B cell (primary cell): Measurements from ENCODE around the gene MYH15. TPM values are rescaled to one million over a fixed set of nuclear protein-coding genes. Genes with fewer than 3 reads are reported as not detected.

Experiments used
- ATAC-seq: fragments of 200-7000 bp; cut with Tn5 transposase; one replicate; pipeline ENCODE4 v1.10.0; 2021; ENCODE audit warnings: low read depth, mild to moderate bottlenecking, moderate number of reproducible peaks, moderate library complexity
- CTCF ChIA-PET: fragments of 350-600 bp; sonication (Branson Sonifier 250); formaldehyde crosslinking; loops from one replicate; lab custom pipeline; 2021; ENCODE audit warnings: antibody characterized with exemption, inconsistent platforms; lab: Charles Lee
- POLR2A ChIA-PET: fragments of 350-600 bp; sonication (Branson Sonifier 250); formaldehyde crosslinking; loops from one replicate; lab custom pipeline; 2021; ENCODE audit warnings: antibody characterized with exemption; lab: Charles Lee
- DNase-seq: peaks from one replicate; pipeline ENCODE4 v3.0.0; 2013
- H2AFZ ChIP-seq: 2 replicates; pipeline ENCODE4 v1.6.1; 2012; ENCODE audit warnings: mild to moderate bottlenecking, low read depth, low read length; ENCODE audit not compliant: insufficient read depth, poor library complexity, severe bottlenecking
- H3K27ac ChIP-seq, 2 donors: 1 replicate in 1 of 2; 2 replicates in 1 of 2; pipeline ENCODE4 v1.5.1; 2012 to 2013; ENCODE audit warnings: low read length in 2 of 2, mild to moderate bottlenecking in 2 of 2, moderate library complexity in 1 of 2
- H3K27me3 ChIP-seq, 4 experiments: fragments of 200-600 bp in 1 of 4; sonication (generic) in 1 of 4; replicated peaks in 1 of 4; 1 replicate in 2 of 4; 2 replicates in 2 of 4; pipeline versions ENCODE4 v1.6.1 to v1.7.0; 2013 to 2016; ENCODE audit warnings: low read length in 3 of 4, mild to moderate bottlenecking in 2 of 4, mixed read lengths in 1 of 4, moderate library complexity in 1 of 4; ENCODE audit not compliant: insufficient read depth in 4 of 4, control insufficient read depth in 3 of 4; ENCODE audit errors: control extremely low read depth in 1 of 4
- H3K36me3 ChIP-seq, 2 experiments: replicated peaks in 1 of 2; 1 replicate in 1 of 2; 2 replicates in 1 of 2; pipeline versions ENCODE4 v1.6.1 to v1.7.1; 2013; ENCODE audit warnings: low read length in 1 of 2; ENCODE audit not compliant: insufficient read depth in 2 of 2, control insufficient read depth in 1 of 2; ENCODE audit errors: control extremely low read depth in 1 of 2, extremely low read depth in 1 of 2
- H3K4me1 ChIP-seq, 2 donors: fragments of 200-600 bp in 1 of 2; sonication (generic) in 1 of 2; 1 replicate in 1 of 2; 2 replicates in 1 of 2; pipeline versions ENCODE4 v1.5.1 to v1.6.1; 2013 to 2017; ENCODE audit warnings: low read length in 2 of 2; ENCODE audit not compliant: control insufficient read depth in 2 of 2, insufficient read depth in 2 of 2
- H3K4me2 ChIP-seq: replicated peaks from 2 replicates; pipeline ENCODE3; 2012; ENCODE audit warnings: mild to moderate bottlenecking, low read depth, low read length; ENCODE audit not compliant: poor library complexity, severe bottlenecking
- H3K4me3 ChIP-seq, 5 experiments: fragments of 200-600 bp in 1 of 5; sonication (generic) in 1 of 5; 1 replicate in 3 of 5; 2 replicates in 2 of 5; pipeline versions ENCODE4 v1.5.1 to v1.7.0; 2011 to 2016; ENCODE audit warnings: low read length in 4 of 5, mild to moderate bottlenecking in 4 of 5, low read depth in 2 of 5, control low read depth in 1 of 5, moderate library complexity in 1 of 5; ENCODE audit not compliant: insufficient read depth in 1 of 5; ENCODE audit errors: control extremely low read depth in 1 of 5, extremely low read depth in 1 of 5
- H3K79me2 ChIP-seq: fragments of 200-600 bp; sonication (generic); one replicate; pipeline ENCODE4 v1.6.0; 2016; ENCODE audit warnings: low read length; ENCODE audit not compliant: control insufficient read depth, insufficient read depth
- H3K9ac ChIP-seq: fragments of 200-600 bp; sonication (generic); 2 replicates; pipeline ENCODE4 v1.6.1; 2017; ENCODE audit warnings: mild to moderate bottlenecking, low read length, moderate library complexity
- H3K9me3 ChIP-seq, 3 donors: one replicate each; pipeline versions ENCODE4 v1.6.1 to v1.7.1; 2013; ENCODE audit warnings: low read length in 2 of 3; ENCODE audit not compliant: control insufficient read depth in 2 of 3, insufficient read depth in 1 of 3; ENCODE audit errors: control extremely low read depth in 1 of 3
- H4K20me1 ChIP-seq: 2 replicates; pipeline ENCODE4 v1.6.0; 2012; ENCODE audit warnings: mild to moderate bottlenecking, low read length; ENCODE audit not compliant: insufficient read depth, control insufficient read depth, poor library complexity, severe bottlenecking
- H3K27ac Mint-ChIP-seq: one replicate; pipeline ENCODE4 v1.8.0; 2021; ENCODE audit warnings: mixed read lengths
- H3K27me3 Mint-ChIP-seq: one replicate; pipeline ENCODE4 v1.8.0; 2021; ENCODE audit warnings: mixed read lengths
- H3K4me1 Mint-ChIP-seq: one replicate; pipeline ENCODE4 v1.8.0; 2021; ENCODE audit warnings: mixed read lengths
- H3K4me3 Mint-ChIP-seq: one replicate; pipeline ENCODE4 v1.8.0; 2021; ENCODE audit warnings: mixed read lengths
- H3K9me3 Mint-ChIP-seq: one replicate; pipeline ENCODE4 v1.8.0; 2022; ENCODE audit warnings: mixed read lengths; ENCODE audit not compliant: insufficient read depth
- EZH2 ChIP-seq: IDR thresholded peaks from 2 replicates; pipeline ENCODE4 v1.6.1; 2012; ENCODE audit warnings: borderline replicate concordance, low read depth, mild to moderate bottlenecking, moderate library complexity, low read length; ENCODE audit not compliant: insufficient read depth, poor library complexity, severe bottlenecking
- WGBS: methylation state at CpG from one replicate; pipeline ENCODE4 v1.1.5; 2013; ENCODE audit warnings: missing lambda C conversion rate; ENCODE audit not compliant: insufficient coverage; 5-methylcytosine and 5-hydroxymethylcytosine counted together
- intact Hi-C: fragments of 100-400 bp; cut with micrococcal nuclease; formaldehyde crosslinking; loops from one replicate; pipeline ENCODE4 v1.10.0; 2022
- polyA plus RNA-seq: library from polyadenylated mRNA; depleted of rRNA; stranded (reverse); fragments of >200 nt; gene quantifications from 2 replicates; pipeline ENCODE4 v1.2.3, GENCODE V29; 2012
- total RNA-seq, 2 donors: library from RNA; stranded (reverse); fragments of 120-200 nt in 1 of 2; gene quantifications; 1 replicate in 1 of 2; 2 replicates in 1 of 2; pipeline versions ENCODE4 v1.2.3 to v1.2.4, GENCODE V29; 2013 to 2022
- TF ChIP-seq, protein P1 (sequence below): fragments of 200-600 bp; IDR thresholded peaks from one replicate; pipeline ENCODE4 v1.8.0; 2022; ENCODE audit warnings: antibody characterized with exemption, mild to moderate bottlenecking

Gene MYH15
- total and polyA plus RNA-seq, 2 donors (not counting 1 experiment from before 2014, with no cell fraction given): 0.06 TPM; not detected in 1

- TF ChIP-seq EZH2: no peak
- TF ChIP-seq, protein P1, sequence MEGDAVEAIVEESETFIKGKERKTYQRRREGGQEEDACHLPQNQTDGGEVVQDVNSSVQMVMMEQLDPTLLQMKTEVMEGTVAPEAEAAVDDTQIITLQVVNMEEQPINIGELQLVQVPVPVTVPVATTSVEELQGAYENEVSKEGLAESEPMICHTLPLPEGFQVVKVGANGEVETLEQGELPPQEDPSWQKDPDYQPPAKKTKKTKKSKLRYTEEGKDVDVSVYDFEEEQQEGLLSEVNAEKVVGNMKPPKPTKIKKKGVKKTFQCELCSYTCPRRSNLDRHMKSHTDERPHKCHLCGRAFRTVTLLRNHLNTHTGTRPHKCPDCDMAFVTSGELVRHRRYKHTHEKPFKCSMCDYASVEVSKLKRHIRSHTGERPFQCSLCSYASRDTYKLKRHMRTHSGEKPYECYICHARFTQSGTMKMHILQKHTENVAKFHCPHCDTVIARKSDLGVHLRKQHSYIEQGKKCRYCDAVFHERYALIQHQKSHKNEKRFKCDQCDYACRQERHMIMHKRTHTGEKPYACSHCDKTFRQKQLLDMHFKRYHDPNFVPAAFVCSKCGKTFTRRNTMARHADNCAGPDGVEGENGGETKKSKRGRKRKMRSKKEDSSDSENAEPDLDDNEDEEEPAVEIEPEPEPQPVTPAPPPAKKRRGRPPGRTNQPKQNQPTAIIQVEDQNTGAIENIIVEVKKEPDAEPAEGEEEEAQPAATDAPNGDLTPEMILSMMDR: no peak
- DNase-seq: peak; percentile 19
- Histone ChIP-seq H3K27ac (no peak overlapping the region), H2AFZ (no peak overlapping the region), H3K9ac (no peak overlapping the region), H3K9me3 (peaks cover 0 to 3% (median 0%) of the 10 kb centered on the region in 3 donors), H3K36me3 (no peaks in the 10 kb centered on the region), H3K27me3 (no peaks in the 10 kb centered on the region), H3K79me2 (no peaks in the 10 kb centered on the region), H3K4me3 (no peak overlapping the region), H4K20me1 (no peaks in the 10 kb centered on the region), H3K4me1 (peaks cover 4 to 6% of the 10 kb centered on the region in 2 donors), H3K4me2 (no peak overlapping the region)
- no peak overlapping the region for H3K27ac Mint-ChIP-seq
- POLR2A ChIA-PET: interaction anchor here (0.6 to 1.2 kb wide), 2 partner anchors 15 to 353 kb away, joined by 3 read pairs; no protein-coding TSS in a partner anchor
- ATAC-seq: no peak
- CTCF ChIA-PET: interaction anchor here (0.7 to 2.1 kb wide), 16 partner anchors 10 to 1239 kb away, joined by 3 to 9 read pairs (median 4); no protein-coding TSS in a partner anchor
- intact Hi-C loops: loop anchor here (5.0 to 10.0 kb wide), 3 partner anchors 253 to 798 kb away; partner anchors contain the start of gene IFT57
- H3K27me3 Mint-ChIP-seq: peaks cover 4% of the 10 kb centered on the region
- H3K9me3 Mint-ChIP-seq: no peaks in the 10 kb centered on the region
- WGBS: no CpG with 5 or more reads among the region's 1 CpG
- H3K4me3 Mint-ChIP-seq: no peak overlapping the region
- peaks cover 12% of the 10 kb centered on the region for H3K4me1 Mint-ChIP-seq
These were observed 35.1 kb downstream of the MYH15 start for GRCh38 chr3:108475220-108475782.

DNA sequence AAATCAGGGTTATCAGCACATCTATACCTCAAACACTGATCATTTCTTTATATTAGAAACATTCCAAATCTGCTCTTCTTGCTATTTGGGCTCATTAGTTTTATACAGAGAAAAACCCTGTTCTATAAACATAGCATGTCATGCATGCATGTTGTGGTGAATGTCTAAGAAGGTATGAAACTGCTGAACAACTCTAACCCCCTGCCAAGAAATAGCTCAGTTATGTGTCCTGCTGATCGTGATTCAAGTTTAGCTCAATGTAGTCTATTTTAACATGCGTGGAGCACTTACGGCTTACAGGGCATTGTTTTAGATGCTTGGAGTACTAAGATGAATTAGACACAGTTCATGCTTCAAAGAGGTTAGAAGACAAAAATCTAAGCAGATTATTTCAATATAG lies 35.8 kb downstream of the MYH15 start:
- ATAC-seq: no peak
- TF ChIP-seq EZH2: no peak
- TF ChIP-seq, protein P1: no peak
- Histone ChIP-seq H3K4me3 (no peak overlapping the region), H2AFZ (no peak overlapping the region), H3K4me1 (peaks cover 4 to 6% of the 10 kb centered on the region in 2 donors), H4K20me1 (no peaks in the 10 kb centered on the region), H3K36me3 (no peaks in the 10 kb centered on the region), H3K9ac (no peak overlapping the region), H3K4me2 (no peak overlapping the region), H3K9me3 (peaks cover 0 to 3% (median 0%) of the 10 kb centered on the region in 3 donors), H3K79me2 (no peaks in the 10 kb centered on the region), H3K27me3 (no peaks in the 10 kb centered on the region), H3K27ac (no peak overlapping the region)
- ChIA-PET CTCF (interaction anchor here (0.7 to 2.1 kb wide), 11 partner anchors 9 to 1239 kb away, joined by 3 to 9 read pairs (median 4); no protein-coding TSS in a partner anchor), POLR2A (no interaction called here)
- intact Hi-C loops: loop anchor here (10.0 kb wide), 1 partner anchor 390 kb away; no protein-coding TSS in a partner anchor
- no peak for DNase-seq
- no peaks in the 10 kb centered on the region for H3K9me3 Mint-ChIP-seq
- H3K4me3 Mint-ChIP-seq: no peak overlapping the region
- peaks cover 12% of the 10 kb centered on the region for H3K4me1 Mint-ChIP-seq
- peaks cover 4% of the 10 kb centered on the region for H3K27me3 Mint-ChIP-seq
- no peak overlapping the region for H3K27ac Mint-ChIP-seq
- WGBS: no CpG with 5 or more reads among the region's 3 CpGs
